ENCODE results near the gene PTGFRN.

- TF ChIP-seq CTCF (IDR thresholded peaks at IDR 0.05; ENCODE audit: poor library complexity) (no peak), EZH2phosphoT487 (IDR thresholded peaks at IDR 0.05; ENCODE audit: low read depth, severe bottlenecking, unreplicated experiment) (no peak), EZH2 (IDR thresholded peaks at IDR 0.05; ENCODE audit: borderline replicate concordance) (no peak)
These were observed 38.0 kb upstream of the PTGFRN start for GRCh38 chr1:116871779-116872146.

All from hepatocyte (in vitro differentiated cells).